Stimulated activated CD8-positive, alpha-beta memory T cell treated with anti-CD3 and anti-CD28 coated beads, Interleukin-7, amount 100 ng/mL, for 1 hour (primary cell): ENCODE results near the gene ERI3.

Experiments
- DNase-seq, 2 donors: peaks; one replicate each; pipeline ENCODE4 v3.0.0-alpha.2; 2020; ENCODE audit warnings: low read depth in 2 of 2

The ERI3 gene

GRCh38 chr1:44354840-44355581 lies at the start of gene ERI3:
ERI3 (minus strand) TSS chr1:44355257; CDS start chr1:44355026, 231 bp downstream.
- peak; percentile 91 for DNase-seq

- DNase-seq, result no peak
Measured at GRCh38 chr1:44401256-44402228, 46.5 kb upstream of the ERI3 start.

- DNase-seq, result no peak
Measured at GRCh38 chr1:44390277-44390676, 35.2 kb upstream of the ERI3 start.

GRCh38 chr1:44389437-44389836 lies 34.4 kb upstream of the ERI3 start:
- no peak for DNase-seq

GRCh38 chr1:44388551-44388950 lies 33.5 kb upstream of the ERI3 start:
- no peak for DNase-seq

- DNase-seq, result no peak
Measured at GRCh38 chr1:44380666-44381177, 25.7 kb upstream of the ERI3 start.

- DNase-seq, result peak in 1 of 2 donors; percentile 7
Measured at GRCh38 chr1:44377925-44378784, 23.1 kb upstream of the ERI3 start.

GRCh38 chr1:44375547-44375946 lies 20.5 kb upstream of the ERI3 start:
- no peak for DNase-seq

GRCh38 chr1:44371206-44371605 lies 16.1 kb upstream of the ERI3 start:
- no peak for DNase-seq

- no peak for DNase-seq
Measured at GRCh38 chr1:44368471-44369151, 13.6 kb upstream of the ERI3 start.

GRCh38 chr1:44367944-44368343 lies 12.9 kb upstream of the ERI3 start:
- DNase-seq, result no peak

GRCh38 chr1:44366371-44366975 lies 11.4 kb upstream of the ERI3 start:
- no peak for DNase-seq

GRCh38 chr1:44361478-44361877 lies 6.4 kb upstream of the ERI3 start:
- DNase-seq, result no peak

- no peak for DNase-seq
Measured at GRCh38 chr1:44359234-44359935, 4.3 kb upstream of the ERI3 start.

GRCh38 chr1:44357710-44358109 lies 2.7 kb upstream of the ERI3 start:
- DNase-seq, result no peak

- no peak for DNase-seq
Measured at GRCh38 chr1:44355582-44356305, 687 bp upstream of the ERI3 start.

- no peak for DNase-seq
Measured at GRCh38 chr1:44354268-44354839, 703 bp downstream of the ERI3 start.

- DNase-seq, result no peak
Measured at GRCh38 chr1:44353604-44354003, 1.5 kb downstream of the ERI3 start.

GRCh38 chr1:44351289-44351688 lies 3.8 kb downstream of the ERI3 start:
- no peak for DNase-seq
